Neural progenitor cell (in vitro differentiated cells): ENCODE results near the gene SLC25A18. TPM values are rescaled to one million over a fixed set of nuclear protein-coding genes. Genes with fewer than 3 reads are reported as not detected.

ENCODE experiments used
- DNase-seq: peaks from one replicate; pipeline ENCODE4 v3.0.0-alpha.2; 2016; ENCODE audit warnings: low spot score
- H2AFZ ChIP-seq: fragments of 200-600 bp; sonication (generic); replicated peaks from 2 replicates; pipeline ENCODE4 v1.6.1; 2016; ENCODE audit warnings: antibody characterized with exemption
- H3F3A ChIP-seq: fragments of 200-600 bp; sonication (generic); 2 replicates; pipeline ENCODE4 v1.6.1; 2016; ENCODE audit warnings: antibody characterized with exemption, low read depth
- H3K27ac ChIP-seq: fragments of 200-600 bp; sonication (generic); 2 replicates; pipeline ENCODE4 v1.5.1; 2016; ENCODE audit warnings: mild to moderate bottlenecking
- H3K27me3 ChIP-seq: fragments of 200-600 bp; sonication (generic); 2 replicates; pipeline ENCODE4 v1.6.1; 2016; ENCODE audit warnings: mild to moderate bottlenecking, moderate library complexity
- H3K36me3 ChIP-seq: fragments of 200-600 bp; sonication (generic); 2 replicates; pipeline ENCODE4 v1.5.1; 2016
- H3K4me1 ChIP-seq: fragments of 200-600 bp; sonication (generic); 2 replicates; pipeline ENCODE4 v1.6.1; 2016; ENCODE audit warnings: mixed run types
- H3K4me2 ChIP-seq: fragments of 200-600 bp; sonication (generic); 2 replicates; pipeline ENCODE4 v1.6.1; 2016
- H3K4me3 ChIP-seq: fragments of 200-600 bp; sonication (generic); 2 replicates; pipeline ENCODE4 v1.5.1; 2016
- H3K79me2 ChIP-seq: fragments of 200-600 bp; sonication (generic); 2 replicates; pipeline ENCODE4 v1.6.1; 2016; ENCODE audit warnings: low read depth
- H3K9ac ChIP-seq: fragments of 200-600 bp; sonication (generic); 2 replicates; pipeline ENCODE4 v1.6.1; 2016
- H3K9me3 ChIP-seq: fragments of 200-600 bp; sonication (generic); 2 replicates; pipeline ENCODE4 v1.5.1; 2016; ENCODE audit warnings: low read depth
- H4K20me1 ChIP-seq: fragments of 200-600 bp; sonication (generic); 2 replicates; pipeline ENCODE4 v1.6.1; 2016; ENCODE audit warnings: low read depth
- H3K27ac Mint-ChIP-seq: 3 replicates; pipeline ENCODE4 v1.8.0; 2021; ENCODE audit warnings: mixed read lengths
- H3K27me3 Mint-ChIP-seq: 2 replicates; pipeline ENCODE4 v1.8.0; 2022; ENCODE audit warnings: low read depth, mild to moderate bottlenecking, inconsistent platforms, moderate library complexity, mixed read lengths; ENCODE audit not compliant: insufficient read depth
- H3K36me3 Mint-ChIP-seq: 3 replicates; pipeline ENCODE4 v1.8.0; 2021; ENCODE audit warnings: mixed read lengths
- H3K4me1 Mint-ChIP-seq: 3 replicates; pipeline ENCODE4 v1.8.0; 2021; ENCODE audit warnings: mixed read lengths
- H3K4me3 Mint-ChIP-seq: 3 replicates; pipeline ENCODE4 v1.8.0; 2021; ENCODE audit warnings: mild to moderate bottlenecking, moderate library complexity, mixed read lengths
- H3K9me3 Mint-ChIP-seq: 3 replicates; pipeline ENCODE4 v1.8.0; 2020; ENCODE audit warnings: mixed read lengths
- EZH2 ChIP-seq: fragments of 200-600 bp; sonication (generic); IDR thresholded peaks from 2 replicates; pipeline ENCODE4 v1.6.1; 2017; ENCODE audit warnings: antibody characterized with exemption, mild to moderate bottlenecking, moderate library complexity
- EZH2phosphoT487 ChIP-seq: fragments of 200-600 bp; sonication (generic); IDR thresholded peaks from 2 replicates; pipeline ENCODE4 v1.6.1; 2017; ENCODE audit warnings: antibody characterized with exemption
- total RNA-seq: library from RNA; depleted of rRNA; stranded (reverse); fragments of >200 nt; gene quantifications from 2 replicates; pipeline ENCODE4 v1.2.3, GENCODE V29; 2015; ENCODE audit warnings: low replicate concordance
- TF ChIP-seq, protein P1 (sequence below): fragments of 200-600 bp; sonication (generic); IDR thresholded peaks from 2 replicates; pipeline ENCODE4 v1.5.1; 2017; ENCODE audit warnings: antibody characterized with exemption, mild to moderate bottlenecking

The SLC25A18 gene
- total RNA-seq, 1 donor from 2014 or later = 0.88 TPM

DNA sequence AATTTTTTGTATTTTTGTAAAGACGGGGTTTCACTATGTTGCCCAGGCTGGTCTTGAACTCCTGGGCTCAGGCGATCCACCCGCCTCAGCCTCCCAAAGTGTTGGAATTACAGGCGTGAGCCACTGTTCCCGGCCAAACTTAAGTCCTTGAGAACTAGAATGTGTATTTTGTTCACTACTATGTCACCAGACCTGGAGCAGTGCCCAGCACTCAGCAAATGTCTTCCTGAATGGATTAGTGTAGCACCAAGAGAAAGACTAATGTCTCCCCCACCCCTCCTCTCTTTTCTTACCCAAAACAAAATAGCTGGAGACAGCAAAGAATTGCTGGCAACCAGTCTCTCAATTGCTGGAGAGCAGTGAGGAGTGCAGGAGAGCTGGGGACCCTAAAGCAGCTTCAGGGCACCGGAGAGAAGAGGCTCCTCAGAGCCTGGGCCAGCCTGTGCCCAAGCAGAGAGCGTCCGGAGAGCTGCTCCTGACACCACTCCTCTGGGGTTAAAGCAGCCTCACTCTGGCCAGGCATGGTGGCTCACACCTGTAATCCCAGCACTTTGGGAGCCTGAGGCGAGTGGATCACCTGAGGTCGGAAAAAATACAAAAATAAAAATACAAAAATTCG lies 14.9 kb downstream of the SLC25A18 start:
- H3K27ac Mint-ChIP-seq = no peak overlapping the region
- TF ChIP-seq EZH2 = no peak
- no peak for TF ChIP-seq EZH2phosphoT487
- TF ChIP-seq, protein P1, sequence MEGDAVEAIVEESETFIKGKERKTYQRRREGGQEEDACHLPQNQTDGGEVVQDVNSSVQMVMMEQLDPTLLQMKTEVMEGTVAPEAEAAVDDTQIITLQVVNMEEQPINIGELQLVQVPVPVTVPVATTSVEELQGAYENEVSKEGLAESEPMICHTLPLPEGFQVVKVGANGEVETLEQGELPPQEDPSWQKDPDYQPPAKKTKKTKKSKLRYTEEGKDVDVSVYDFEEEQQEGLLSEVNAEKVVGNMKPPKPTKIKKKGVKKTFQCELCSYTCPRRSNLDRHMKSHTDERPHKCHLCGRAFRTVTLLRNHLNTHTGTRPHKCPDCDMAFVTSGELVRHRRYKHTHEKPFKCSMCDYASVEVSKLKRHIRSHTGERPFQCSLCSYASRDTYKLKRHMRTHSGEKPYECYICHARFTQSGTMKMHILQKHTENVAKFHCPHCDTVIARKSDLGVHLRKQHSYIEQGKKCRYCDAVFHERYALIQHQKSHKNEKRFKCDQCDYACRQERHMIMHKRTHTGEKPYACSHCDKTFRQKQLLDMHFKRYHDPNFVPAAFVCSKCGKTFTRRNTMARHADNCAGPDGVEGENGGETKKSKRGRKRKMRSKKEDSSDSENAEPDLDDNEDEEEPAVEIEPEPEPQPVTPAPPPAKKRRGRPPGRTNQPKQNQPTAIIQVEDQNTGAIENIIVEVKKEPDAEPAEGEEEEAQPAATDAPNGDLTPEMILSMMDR = no peak

DNA sequence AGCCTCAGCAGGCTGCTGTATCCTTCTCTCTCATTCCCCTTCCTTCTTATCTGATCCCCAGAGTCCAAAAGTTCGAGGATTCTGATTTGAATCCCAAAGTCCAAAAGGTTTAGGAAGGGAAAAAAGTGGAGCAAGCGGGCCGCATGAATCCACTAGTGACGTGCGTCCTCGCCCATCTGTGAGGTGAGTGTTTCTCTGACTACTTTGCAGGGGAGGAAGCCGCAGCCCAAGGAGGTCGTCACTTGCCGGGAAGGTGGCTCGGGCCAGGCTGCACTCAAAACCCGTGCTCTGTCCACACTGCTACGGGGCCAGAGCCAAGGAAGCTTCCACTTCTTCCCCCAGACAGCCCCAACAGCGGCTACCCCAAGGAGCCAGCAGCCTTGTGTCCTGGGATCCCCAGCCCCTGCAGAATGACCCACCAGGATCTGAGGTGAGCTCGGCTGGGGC lies 16.3 kb downstream of the SLC25A18 start:
- H3K9me3 ChIP-seq = no peaks in the 10 kb centered on the region
- H3K79me2 ChIP-seq = no peaks in the 10 kb centered on the region
- no peaks in the 10 kb centered on the region for H3K27me3 ChIP-seq
- Mint-ChIP-seq H3K27me3 (peaks cover 4% of the 10 kb centered on the region), H3K4me3 (no peak overlapping the region), H3K4me1 (peaks cover 43% of the 10 kb centered on the region), H3K36me3 (peaks cover 3% of the 10 kb centered on the region), H3K9me3 (no peaks in the 10 kb centered on the region), H3K27ac (peak overlapping the region; percentile 23)
- TF ChIP-seq EZH2phosphoT487 (no peak), EZH2 (no peak)
- TF ChIP-seq, protein P1 = no peak
- H4K20me1 ChIP-seq = no peaks in the 10 kb centered on the region
- no peaks in the 10 kb centered on the region for H3F3A ChIP-seq
- no peak overlapping the region for H3K4me3 ChIP-seq
- no peak overlapping the region for H3K27ac ChIP-seq
- no peaks in the 10 kb centered on the region for H3K4me1 ChIP-seq
- no peaks in the 10 kb centered on the region for H3K36me3 ChIP-seq
- H2AFZ ChIP-seq = no peak overlapping the region
- no peak overlapping the region for H3K4me2 ChIP-seq
- DNase-seq = no peak
- H3K9ac ChIP-seq = no peak overlapping the region

More for the DNA sequence above, 14.9 kb downstream of the SLC25A18 start:
- no peaks in the 10 kb centered on the region for H3K9me3 ChIP-seq
- DNase-seq = no peak
- peaks cover 51% of the 10 kb centered on the region for H3K4me1 Mint-ChIP-seq
- no peak overlapping the region for H3K4me3 ChIP-seq
- no peak overlapping the region for H3K9ac ChIP-seq
- no peaks in the 10 kb centered on the region for H3K9me3 Mint-ChIP-seq
- H3K27ac ChIP-seq = no peak overlapping the region
- no peak overlapping the region for H2AFZ ChIP-seq
- H3K4me3 Mint-ChIP-seq = no peak overlapping the region
- H3K4me2 ChIP-seq = no peak overlapping the region
- no peaks in the 10 kb centered on the region for H3K79me2 ChIP-seq
- H3K36me3 ChIP-seq = no peaks in the 10 kb centered on the region
- H3K36me3 Mint-ChIP-seq = peaks cover 4% of the 10 kb centered on the region
- peaks cover 3% of the 10 kb centered on the region for H3K4me1 ChIP-seq
- no peaks in the 10 kb centered on the region for H3K27me3 ChIP-seq
- no peaks in the 10 kb centered on the region for H4K20me1 ChIP-seq
- peaks cover 4% of the 10 kb centered on the region for H3K27me3 Mint-ChIP-seq
- H3F3A ChIP-seq = peaks cover 5% of the 10 kb centered on the region

DNA sequence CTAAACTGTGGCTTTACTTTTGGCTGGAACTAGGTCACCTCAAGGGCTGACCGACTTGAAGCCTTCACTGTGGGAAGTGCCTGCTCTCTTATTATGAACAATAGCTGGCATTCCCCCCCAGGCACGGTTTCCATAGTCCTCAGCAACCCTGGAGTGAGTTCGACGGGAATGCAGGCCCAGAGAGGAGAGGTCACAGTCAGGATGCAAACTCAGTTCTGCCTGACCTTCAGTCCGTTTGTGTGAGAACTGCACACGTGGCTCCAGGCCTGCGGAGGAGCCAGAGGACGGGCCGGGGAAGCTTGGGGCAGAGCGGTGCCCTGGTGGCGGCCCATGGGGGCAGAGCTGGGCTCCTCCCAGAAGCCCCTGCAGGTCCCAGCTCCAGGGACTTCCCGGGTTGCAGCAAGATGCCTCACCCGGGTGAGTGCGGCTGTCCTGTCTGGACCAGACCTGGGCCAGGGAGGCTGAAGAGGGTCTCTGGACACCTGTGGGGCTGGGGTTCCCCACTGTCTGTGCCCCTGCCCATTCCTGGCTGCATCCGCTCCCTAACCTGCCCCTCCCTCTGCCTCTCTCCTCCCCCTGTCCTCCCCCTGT lies 17.2 kb downstream of the SLC25A18 start:
- peaks cover 3% of the 10 kb centered on the region for H3K36me3 Mint-ChIP-seq
- peak overlapping the region; percentile 23 for H3K27ac Mint-ChIP-seq
- H3K4me1 ChIP-seq = no peaks in the 10 kb centered on the region

More for the DNA sequence above, 17.2 kb downstream of the SLC25A18 start:
- H3K4me2 ChIP-seq = no peak overlapping the region
- H4K20me1 ChIP-seq = no peaks in the 10 kb centered on the region
- no peak overlapping the region for H3K4me3 ChIP-seq
- H3K27me3 ChIP-seq = no peaks in the 10 kb centered on the region
- DNase-seq = peak; percentile 31
- no peaks in the 10 kb centered on the region for H3K9me3 ChIP-seq
- H3K27me3 Mint-ChIP-seq = peaks cover 4% of the 10 kb centered on the region
- TF ChIP-seq, protein P1 = no peak
- no peak for TF ChIP-seq EZH2
- TF ChIP-seq EZH2phosphoT487 = no peak
- H3K79me2 ChIP-seq = no peaks in the 10 kb centered on the region
- H3F3A ChIP-seq = no peaks in the 10 kb centered on the region
- H3K36me3 ChIP-seq = no peaks in the 10 kb centered on the region
- peaks cover 36% of the 10 kb centered on the region for H3K4me1 Mint-ChIP-seq
- peak overlapping the region; percentile 76 for H2AFZ ChIP-seq
- no peak overlapping the region for H3K4me3 Mint-ChIP-seq
- H3K9ac ChIP-seq = no peak overlapping the region
- H3K27ac ChIP-seq = no peak overlapping the region
- no peaks in the 10 kb centered on the region for H3K9me3 Mint-ChIP-seq
